ENCODE results near the gene RYR1.

RYR1 gene

GRCh38 chr19:38519168-38519567, 85.7 kb downstream of the RYR1 start:
- no peak for DNase-seq (ENCODE audit: extremely low read depth, low read depth)

DNA sequence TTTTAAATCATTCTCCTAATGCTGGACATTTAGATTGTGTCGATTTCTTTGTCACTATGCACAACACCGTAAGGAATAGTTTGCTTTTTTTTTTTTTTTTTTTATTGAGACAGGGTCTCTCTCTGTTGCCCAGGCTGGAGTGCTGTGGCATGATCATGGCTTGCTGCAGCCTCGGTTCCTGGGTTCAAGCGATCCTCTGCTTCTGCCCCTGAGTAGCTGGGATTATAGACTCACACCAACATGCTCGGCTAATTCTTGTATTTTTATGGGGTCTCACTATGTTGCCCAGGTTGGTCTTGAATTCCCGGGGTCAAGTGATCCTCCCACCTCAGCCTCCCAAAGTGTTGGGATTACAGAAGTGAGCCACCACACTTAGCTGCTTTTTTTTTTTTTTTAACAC, 86.5 kb downstream of the RYR1 start:
- DNase-seq (ENCODE audit: extremely low read depth, low read depth) = no peak
- TF ChIP-seq, protein P1, sequence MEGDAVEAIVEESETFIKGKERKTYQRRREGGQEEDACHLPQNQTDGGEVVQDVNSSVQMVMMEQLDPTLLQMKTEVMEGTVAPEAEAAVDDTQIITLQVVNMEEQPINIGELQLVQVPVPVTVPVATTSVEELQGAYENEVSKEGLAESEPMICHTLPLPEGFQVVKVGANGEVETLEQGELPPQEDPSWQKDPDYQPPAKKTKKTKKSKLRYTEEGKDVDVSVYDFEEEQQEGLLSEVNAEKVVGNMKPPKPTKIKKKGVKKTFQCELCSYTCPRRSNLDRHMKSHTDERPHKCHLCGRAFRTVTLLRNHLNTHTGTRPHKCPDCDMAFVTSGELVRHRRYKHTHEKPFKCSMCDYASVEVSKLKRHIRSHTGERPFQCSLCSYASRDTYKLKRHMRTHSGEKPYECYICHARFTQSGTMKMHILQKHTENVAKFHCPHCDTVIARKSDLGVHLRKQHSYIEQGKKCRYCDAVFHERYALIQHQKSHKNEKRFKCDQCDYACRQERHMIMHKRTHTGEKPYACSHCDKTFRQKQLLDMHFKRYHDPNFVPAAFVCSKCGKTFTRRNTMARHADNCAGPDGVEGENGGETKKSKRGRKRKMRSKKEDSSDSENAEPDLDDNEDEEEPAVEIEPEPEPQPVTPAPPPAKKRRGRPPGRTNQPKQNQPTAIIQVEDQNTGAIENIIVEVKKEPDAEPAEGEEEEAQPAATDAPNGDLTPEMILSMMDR (IDR thresholded peaks at IDR 0.05; ENCODE audit: low read depth, low read length) = no peak

More at GRCh38 chr19:38519168-38519567, 85.7 kb downstream of the RYR1 start:
- TF ChIP-seq, protein P1 (IDR thresholded peaks at IDR 0.05; ENCODE audit: low read depth, low read length) = no peak

GRCh38 chr19:38522915-38523314, 89.4 kb downstream of the RYR1 start:
- TF ChIP-seq, protein P1 (IDR thresholded peaks at IDR 0.05; ENCODE audit: low read depth, low read length) = no peak
- no peak for DNase-seq (ENCODE audit: extremely low read depth, low read depth)

DNA sequence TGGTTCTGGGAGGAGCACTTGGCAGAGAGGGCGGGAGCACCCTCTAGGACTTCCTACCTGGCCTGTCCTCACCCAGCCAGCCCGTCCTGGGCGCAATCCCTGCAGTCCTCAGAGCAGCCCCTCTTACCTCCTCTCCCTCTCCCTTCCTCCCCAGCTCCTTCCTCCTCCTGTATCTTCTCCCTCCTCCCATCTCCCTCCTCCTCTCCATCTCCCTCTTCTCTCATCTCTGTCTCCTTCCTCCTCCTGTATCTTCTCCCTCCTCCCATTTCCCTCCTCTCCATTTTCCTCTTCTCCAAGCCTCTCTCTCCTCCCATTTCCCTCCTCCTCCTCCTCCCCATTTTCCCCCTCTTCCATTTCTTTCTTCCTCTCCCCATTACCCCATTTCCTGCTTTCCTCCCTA, 89.8 kb downstream of the RYR1 start:
- TF ChIP-seq, protein P1 (IDR thresholded peaks at IDR 0.05; ENCODE audit: low read depth, low read length) = no peak
- DNase-seq (ENCODE audit: extremely low read depth, low read depth) = no peak

DNA sequence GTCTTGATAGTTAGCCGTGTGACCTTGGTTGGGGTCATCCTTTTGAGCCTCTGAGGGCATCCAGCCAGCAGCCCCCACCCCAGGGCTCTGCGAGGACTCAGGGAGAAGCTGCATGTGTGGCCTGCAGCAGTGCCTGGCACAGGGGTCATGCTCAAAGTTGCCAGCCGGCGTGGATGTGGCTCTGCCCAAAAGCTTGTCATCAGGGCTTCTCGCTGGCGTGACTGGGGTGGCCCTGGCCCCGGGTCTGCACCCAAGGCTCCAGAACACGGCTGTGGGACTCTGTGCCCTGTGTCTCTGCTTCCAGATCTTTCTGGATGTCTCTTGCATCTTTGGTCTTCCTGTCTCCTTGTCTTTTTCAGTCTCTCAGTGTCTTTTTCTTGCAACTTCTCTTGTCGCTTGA, 90.9 kb downstream of the RYR1 start:
- DNase-seq (ENCODE audit: extremely low read depth, low read depth) = no peak
- TF ChIP-seq, protein P1 (IDR thresholded peaks at IDR 0.05; ENCODE audit: low read depth, low read length) = no peak

DNA sequence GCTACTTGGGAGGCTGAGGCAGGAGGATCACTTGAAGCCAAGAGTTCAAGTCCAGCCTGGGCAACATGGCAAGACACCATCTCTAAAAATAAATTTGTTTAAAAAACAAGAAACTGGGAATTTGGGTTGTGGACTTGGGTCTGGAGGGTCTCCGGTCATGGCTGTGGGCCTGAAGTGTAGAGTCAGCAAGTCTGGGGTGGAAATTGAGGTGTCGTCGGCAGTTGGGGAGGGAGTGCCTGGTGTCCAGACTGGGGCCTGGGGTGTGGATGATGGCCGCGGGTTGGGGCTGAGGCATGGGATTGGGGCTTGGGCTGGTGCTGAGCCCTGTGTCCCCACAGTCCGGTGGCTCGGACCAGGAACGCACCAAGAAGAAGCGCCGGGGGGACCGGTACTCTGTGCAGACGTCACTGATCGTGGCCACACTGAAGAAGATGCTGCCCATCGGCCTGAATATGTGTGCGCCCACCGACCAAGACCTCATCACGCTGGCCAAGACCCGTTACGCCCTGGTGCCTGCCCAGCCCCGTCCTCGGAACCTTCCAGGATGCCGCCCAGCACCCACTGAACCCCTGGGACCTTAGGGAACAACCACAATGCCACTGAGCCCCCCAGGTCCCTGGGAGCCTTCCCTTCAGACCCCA, 91.6 kb downstream of the RYR1 start:
- no peak for DNase-seq (ENCODE audit: extremely low read depth, low read depth)
- TF ChIP-seq, protein P1 (IDR thresholded peaks at IDR 0.05; ENCODE audit: low read depth, low read length) = no peak

GRCh38 chr19:38526430-38526829, 92.9 kb downstream of the RYR1 start:
- TF ChIP-seq, protein P1 (IDR thresholded peaks at IDR 0.05; ENCODE audit: low read depth, low read length) = no peak
- no peak for DNase-seq (ENCODE audit: extremely low read depth, low read depth)
